NB4 (cell line): ENCODE data around the gene SLC25A21.

Source experiments
- DNase-seq: peaks from one replicate; pipeline ENCODE4 v3.0.0; 2010; ENCODE audit warnings: low read depth
- H3K4me3 ChIP-seq: one replicate; pipeline ENCODE4 v1.5.1; 2011; ENCODE audit warnings: mild to moderate bottlenecking, low read depth, low read length, moderate library complexity
- CTCF ChIP-seq: IDR thresholded peaks from one replicate; pipeline ENCODE4 v1.5.1; 2012; ENCODE audit warnings: low read depth, low read length
- MAX ChIP-seq: IDR thresholded peaks from 2 replicates; pipeline ENCODE4 v1.6.1; 2011; ENCODE audit warnings: low read depth, low read length
- MYC ChIP-seq: IDR thresholded peaks from 2 replicates; pipeline ENCODE4 v1.6.1; 2011; ENCODE audit warnings: low read depth, low read length
- POLR2A ChIP-seq: IDR thresholded peaks from 2 replicates; pipeline ENCODE4 v1.6.1; 2011; ENCODE audit warnings: mild to moderate bottlenecking; ENCODE audit not compliant: insufficient read length; ENCODE audit errors: extremely low read depth

Gene SLC25A21

GRCh38 chr14:36682338-36682737 is 490.1 kb downstream of the SLC25A21 start:
- TF ChIP-seq MAX = no peak
- TF ChIP-seq MYC = no peak
- no peak for TF ChIP-seq CTCF
- TF ChIP-seq POLR2A = no peak
- no peak for DNase-seq
- H3K4me3 ChIP-seq = no peak overlapping the region

GRCh38 chr14:36676236-36676635 is 496.2 kb downstream of the SLC25A21 start:
- H3K4me3 ChIP-seq = no peak overlapping the region
- TF ChIP-seq POLR2A (no peak), MYC (no peak), CTCF (no peak), MAX (no peak)
- no peak for DNase-seq

- DNase-seq = no peak
- no peak overlapping the region for H3K4me3 ChIP-seq
- no peak for TF ChIP-seq CTCF
- no peak for TF ChIP-seq MAX
- no peak for TF ChIP-seq MYC
- TF ChIP-seq POLR2A = no peak
Observed at GRCh38 chr14:36675581-36675980, 496.8 kb downstream of the SLC25A21 start.

- TF ChIP-seq CTCF (no peak), MAX (no peak), MYC (no peak)
- no peak for DNase-seq
- H3K4me3 ChIP-seq = no peak overlapping the region
Observed at GRCh38 chr14:36674659-36675058, 497.7 kb downstream of the SLC25A21 start.

- no peak for TF ChIP-seq MYC
- no peak overlapping the region for H3K4me3 ChIP-seq
- DNase-seq = no peak
Observed at GRCh38 chr14:36672095-36672494, 500.3 kb downstream of the SLC25A21 start.

DNA sequence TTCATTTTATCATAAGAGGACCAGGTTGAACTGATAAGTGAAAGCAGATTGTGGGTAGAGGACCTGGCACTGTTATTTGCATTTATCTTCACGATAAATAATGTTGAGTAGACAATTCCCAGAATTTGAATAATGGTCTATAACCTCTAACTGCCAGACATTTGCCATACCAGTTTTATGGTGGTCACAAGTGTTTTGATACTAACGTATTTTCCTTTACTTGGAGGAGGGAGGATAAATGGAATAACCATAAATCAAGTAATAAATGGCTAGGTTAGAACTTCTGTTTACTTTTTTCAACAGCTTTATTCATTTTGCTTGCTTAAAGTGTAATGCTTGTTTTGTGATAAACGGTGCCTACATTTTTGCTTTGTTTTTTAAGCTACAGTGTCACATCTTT is 501.3 kb downstream of the SLC25A21 start:
- DNase-seq = no peak
- TF ChIP-seq POLR2A (no peak), CTCF (no peak), MYC (no peak), MAX (no peak)
- H3K4me3 ChIP-seq = no peak overlapping the region
